D341Med (cell line): ENCODE results near the gene COPE.
"Not testable (repeated sequence)": the region's sequence is repeated elsewhere in the genome, so short reads cannot be mapped to it uniquely, and the experiment has no call there.

ENCODE experiments used
- DNase-seq: peaks from one replicate; pipeline ENCODE4 v3.0.0; 2012; ENCODE audit warnings: low spot score

The COPE gene

DNA sequence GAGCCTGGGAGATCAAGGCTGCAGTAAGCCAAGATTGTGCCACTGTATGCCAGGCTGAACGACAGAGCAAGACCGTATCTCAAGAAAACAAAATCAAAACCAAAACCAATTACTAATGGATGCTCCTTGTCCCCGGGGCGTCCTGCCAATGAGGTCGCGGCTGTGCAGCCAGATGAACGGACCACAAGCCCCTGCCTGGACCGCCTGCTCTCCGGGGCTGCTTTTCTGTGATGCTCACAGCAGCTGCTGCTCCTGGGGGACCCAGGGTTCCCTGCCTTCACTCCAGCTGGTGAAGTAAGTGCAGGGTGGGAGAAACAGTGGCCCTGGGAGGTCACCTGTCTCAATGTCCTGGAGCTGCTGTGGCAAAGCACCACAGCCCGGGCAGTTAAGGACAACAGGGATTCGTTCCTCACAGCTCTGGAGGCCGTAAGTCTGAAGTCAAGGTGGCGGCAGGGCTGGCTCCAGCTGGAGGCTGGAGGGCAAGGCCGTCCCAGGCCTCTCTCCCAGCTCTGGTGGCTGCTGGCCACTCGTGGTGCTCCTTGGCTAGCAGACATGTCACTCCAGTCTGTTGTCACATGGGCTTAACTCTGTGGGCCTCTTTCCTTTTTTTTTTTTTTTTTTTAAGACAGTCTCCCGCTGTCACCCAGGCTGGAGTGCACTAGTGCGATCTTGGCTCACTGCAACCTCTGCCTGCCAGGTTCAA is 10.1 kb downstream of the COPE start:
- DNase-seq: no peak

DNA sequence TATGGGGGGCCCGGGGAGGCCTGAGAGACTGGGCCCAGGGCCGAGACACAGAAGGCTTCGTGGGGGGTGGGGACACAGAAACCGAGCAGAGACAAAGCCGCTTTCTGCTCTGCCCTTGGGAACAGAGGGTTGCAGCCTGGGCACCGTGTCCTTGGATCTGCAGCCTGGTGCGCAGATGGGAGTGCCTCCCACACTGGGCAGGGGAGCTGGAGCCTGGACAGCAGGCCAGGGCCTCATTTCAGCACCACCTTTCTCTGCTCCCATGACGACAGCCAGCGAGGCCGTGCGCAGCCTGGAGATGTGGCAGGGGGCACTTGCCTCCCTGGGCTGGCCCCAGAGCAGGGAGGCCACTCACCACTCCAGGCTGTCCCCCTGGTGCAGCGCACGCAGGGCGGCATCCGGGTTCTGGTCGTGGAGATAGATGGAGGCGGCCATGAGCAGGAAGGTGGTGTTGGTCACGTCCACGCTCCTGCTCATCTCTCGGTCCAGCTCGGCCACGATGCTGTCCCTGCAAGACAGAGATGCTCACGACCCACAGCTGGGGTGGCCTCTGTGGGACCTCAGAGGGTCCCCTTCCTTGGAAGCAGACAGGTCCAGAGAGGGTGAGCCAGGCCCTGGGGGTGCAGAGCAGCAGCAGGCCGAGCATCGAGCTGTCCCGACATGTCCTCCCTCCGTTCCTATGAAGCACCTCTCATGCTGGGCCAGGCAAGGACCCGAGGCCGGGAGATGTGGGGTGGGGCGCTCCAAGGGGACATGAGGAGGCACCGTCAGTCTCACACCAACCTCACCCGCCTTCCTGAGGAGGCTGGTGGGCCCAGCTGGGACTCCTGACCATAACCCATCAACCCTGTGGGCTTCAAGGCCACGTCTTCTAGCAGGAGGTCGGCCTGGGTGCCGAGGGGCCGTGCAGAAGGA is 12.3 kb downstream of the COPE start:
- no peak for DNase-seq

DNA sequence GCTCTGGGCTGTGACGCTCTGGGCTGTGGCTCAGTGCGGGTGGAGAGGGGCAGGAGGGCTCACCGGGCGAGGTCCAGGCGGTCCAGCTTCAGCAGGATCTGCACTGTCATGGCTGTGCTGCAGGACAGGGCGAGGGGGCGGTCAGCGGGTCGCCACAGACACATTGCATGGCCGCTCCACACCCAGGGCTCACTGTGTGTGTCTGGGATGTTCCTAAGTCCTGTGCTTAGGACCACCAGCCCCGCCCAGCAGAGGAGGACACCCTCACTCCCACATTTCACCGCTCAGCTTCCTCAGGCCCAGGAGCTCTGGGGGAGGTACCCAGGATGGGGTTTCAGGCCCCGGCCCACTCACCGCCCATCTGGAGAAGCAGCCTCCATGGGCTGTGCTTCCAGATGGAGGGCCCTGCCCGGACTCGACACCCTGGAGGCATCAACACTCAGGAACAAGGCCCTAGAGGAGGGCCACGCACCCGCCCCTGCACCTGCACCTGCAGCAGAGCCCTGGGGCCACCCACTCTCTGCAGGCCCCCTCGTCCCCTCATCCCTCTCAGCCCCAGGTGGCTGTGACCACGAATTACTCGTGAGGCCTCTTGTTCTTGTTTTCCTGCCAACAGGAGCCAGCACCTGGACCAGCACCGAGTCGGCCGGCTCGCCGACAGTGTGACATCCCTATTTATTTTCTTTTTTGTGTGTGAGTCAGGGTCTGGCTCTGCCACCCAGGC is 13.5 kb downstream of the COPE start:
- DNase-seq: no peak

DNA sequence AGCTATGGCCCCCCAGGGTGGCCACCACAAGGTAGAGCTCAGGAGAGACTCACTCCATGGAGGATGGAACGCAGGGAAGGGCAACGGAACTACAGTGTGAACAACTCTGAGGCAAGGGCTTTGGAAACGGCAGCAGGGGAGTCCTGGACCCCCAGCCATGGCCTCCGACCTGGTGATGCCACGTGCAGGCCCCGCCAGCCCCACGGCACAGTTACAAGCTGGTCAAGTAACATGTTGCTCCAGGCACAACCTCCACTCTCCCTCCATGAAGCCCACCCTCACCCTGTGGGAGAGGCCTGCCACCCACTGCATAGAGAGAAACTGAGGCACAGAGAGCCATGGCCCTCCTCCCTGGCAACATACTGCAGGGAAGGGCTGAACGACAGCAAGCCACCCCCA is 14.1 kb downstream of the COPE start:
- DNase-seq: no peak

DNA sequence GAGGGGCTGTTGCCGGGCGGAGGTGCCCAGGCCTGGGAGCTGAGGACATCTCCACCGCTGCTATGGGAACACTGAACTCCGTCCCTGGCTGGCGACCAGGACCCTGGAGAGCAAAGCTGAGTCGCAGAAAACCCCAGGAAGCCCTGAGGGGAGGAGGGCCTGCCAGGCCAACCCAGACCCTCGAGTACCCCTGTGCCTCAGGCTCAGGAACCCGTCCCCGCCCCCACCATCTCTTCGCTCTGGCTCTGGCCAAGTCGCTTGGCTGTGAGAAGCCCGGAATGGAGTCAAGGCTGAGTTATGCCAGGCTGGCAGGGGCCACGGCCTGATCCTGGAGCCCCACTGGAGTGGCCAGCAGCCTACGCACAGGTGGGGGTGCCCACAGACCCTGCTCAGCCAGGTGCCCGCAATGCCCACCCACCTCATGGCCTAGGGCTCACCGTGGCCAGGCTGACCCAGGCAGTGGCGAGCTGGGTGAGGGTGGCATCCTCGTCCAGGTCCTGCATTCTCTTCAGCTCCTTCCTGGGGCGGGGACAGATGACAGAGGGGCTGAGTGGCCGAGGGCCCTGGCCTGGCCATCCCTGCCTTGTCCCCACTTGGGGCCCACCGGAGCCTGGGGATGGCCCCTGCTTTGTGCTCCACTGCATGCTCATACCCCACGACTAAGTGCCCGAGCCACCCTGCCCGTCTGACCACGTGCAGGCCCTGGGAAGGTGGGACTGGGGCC is 14.7 kb downstream of the COPE start:
- no peak for DNase-seq

DNA sequence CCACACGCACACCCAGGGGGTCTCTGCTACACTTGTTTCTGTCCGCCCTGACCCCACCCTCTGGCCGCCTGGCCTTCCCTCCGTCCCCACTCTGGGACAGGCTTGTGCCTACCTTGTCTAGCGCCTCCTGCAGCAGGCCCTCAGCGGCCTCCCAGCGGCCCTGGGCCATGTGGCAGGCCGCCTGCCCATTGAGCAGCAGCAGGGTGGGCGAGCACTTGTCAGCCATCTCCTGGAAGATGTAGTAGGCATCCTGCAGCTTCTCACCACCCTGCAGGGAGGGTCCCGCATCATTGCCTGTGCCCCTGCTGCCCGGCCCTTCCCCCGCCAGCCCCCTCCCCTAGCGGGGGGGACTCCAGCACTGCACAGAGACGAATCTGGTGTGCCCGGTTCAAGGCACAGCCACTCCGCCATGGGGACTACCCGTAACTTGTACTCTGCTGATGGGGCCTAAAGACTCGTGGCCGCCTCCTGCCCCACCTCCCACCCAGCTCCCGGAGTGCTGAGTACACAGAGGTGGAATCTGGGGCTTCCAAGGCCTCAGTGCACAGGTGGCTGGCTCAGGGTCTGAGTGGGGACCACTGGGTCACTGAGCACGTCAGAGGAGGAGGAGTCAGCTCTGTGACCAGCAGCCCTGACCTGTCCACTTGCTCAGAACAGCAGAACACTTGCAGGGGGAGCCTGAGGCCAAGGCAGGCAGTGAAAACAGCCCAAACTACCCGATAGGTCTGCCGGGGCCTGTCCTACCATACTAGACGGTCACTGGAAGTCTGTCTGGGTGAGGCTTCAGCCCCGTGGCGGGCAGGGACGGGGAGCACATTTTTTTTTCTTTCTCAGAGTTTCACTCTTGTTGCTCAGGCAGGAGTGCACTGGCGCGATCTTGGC is 15.8 kb downstream of the COPE start:
- DNase-seq: no peak

DNA sequence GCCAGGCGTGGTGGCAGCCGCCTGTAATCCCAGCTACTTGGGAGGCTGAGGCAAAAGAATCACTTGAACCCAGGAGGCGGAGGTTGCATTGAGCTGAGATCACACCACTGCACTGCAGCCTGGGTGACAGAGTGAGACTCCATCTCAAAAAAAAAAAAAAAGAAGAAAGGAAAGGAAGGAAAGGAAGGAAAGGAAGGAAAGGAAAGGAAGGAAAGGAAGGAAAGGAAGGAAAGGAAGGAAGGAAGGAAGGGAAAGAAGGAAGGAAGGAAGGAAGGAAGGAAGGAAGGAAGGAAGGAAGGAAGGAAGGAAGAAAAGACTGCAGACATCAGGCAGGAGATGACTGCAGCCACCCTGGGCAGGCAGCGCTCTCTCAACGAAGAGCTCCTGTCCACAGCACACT is 16.7 kb downstream of the COPE start:
- not testable (repeated sequence) for DNase-seq

DNA sequence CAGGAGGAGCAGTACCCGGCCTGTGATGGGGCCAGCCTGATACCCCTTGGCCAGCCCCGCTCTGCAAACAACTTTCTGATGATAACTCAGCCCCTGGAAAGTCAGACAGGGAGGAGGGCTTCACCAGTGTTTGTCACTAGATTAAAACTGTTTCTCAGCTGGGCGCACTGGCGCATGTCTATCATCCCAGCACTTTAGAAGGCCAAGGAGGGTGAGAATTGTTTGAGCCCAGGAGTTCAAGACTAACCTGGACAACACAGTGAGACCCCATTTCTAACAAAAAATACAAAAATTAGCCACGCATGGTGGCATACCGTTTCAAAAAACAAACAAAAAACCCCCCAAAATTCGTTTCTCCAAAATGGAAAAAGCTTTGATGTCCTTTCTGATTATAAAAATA is 17.7 kb downstream of the COPE start:
- no peak for DNase-seq

DNA sequence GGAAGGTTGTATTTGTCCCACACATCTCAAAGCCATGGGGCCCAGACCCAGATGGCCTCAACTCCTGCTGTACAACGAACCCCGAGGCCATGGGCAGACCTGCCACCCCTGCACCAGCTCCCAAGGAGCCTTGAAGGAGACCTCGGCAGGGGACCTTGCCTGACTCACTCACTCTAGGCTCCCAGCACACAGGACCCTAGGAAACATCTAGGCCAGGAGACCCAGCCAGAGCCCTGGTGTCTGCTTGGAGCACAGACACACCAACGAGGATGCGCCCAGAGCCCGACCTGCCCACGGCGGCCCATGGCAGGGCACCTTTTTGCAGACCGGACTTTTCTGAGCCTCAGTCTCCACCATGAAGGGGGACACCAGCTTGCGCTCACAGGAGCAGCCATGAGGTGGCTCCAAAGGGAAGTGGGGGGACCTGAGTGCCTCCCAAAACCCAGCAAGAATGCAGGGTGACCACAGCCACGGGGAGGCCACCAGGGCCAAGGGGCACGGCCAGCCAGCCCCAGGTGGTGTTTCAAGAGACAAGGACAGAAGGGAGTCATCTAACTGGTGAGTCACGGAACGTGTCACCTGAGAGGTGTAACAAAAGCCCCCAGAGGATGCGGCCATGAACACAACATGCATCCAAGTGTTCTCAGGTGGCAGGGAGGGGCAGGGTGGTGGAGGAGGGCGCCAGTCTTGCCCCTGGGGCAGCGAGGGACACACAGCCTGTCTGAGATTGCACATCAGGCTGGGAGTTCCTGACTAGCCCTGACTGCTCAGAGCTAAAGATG is 18.3 kb downstream of the COPE start:
- DNase-seq: no peak

DNA sequence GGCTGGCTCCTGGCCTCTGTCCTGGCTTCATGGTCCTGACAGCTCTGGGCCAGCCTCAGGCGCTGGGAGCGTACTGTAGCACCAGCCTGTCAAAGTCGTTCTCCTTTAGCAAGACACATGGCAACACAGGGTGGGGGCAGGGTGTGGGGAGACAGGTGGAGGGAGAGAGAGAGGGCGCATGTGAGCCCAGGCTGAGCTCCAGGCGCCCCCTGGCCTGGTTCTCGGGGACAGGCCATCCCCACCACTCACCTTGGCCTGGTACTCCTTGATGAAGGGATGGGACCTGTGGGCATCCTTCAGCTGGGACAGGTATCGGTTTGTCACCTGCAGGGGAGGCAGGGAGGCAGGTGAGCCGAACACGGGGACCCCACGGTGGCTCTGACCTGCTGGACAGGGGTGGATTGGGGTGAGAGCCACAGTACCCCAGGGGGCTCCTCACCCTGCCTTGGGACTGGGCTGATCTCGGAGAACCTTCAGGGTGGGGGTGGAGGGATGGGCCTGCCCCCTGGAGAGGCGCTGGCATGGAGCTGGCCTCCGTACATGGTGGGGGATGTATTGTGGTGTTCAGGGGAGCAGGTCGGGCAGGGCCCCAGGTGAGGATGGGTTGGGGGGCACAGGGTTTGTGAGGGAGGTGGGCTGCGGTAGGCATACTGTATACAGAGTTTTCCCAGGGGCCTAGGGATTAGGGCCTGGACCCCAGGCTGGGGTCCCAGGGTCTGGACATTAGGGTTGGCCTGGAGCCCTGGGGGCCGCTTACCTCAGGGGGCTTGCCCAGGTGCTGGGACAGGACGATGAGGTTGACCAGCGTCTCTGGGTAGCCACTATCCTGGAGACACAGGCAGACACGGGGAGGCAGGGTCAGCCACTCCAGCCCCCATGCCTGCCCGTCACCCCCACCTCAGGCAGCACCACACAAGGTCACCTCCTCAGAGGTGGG is 19.3 kb downstream of the COPE start:
- DNase-seq: no peak

DNA sequence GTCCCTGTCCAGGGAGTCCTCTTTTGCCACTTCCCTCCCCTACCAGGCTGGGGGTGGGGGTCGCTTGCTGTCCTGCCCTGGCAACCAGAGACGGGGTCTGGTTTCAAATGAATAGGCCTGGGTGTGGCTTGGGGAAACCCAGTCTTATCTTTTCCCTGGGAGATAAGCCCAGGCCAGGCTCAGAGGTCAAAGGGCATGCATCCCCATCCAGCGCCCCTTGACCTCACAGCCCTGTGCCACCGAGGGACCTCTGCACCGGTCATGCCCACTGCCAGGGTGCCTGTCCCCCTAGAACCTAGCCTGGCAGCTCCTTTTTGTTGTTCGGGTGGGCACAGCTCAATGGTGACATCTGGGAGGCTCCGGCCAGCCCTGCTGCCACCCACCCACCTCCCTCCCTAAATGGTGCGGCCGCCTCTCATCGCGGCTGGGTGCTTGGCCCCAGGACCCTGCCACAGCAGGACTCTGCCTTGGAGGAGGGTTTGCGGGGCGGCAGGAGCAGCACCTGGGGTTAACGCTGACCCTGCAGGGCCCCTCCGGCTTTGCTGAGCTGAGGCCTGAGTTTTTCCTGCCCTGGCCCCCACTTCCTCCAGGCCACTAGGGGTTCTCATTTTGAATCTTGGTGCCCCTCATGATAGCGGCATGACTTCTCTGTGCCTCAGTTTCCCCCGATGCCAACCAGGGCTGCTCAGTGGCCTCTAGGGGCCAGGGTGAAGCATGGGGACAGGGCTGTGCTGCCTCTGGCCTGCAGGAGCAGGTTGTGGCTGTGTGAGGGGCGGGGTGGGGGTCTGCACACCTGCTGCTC is 20.4 kb downstream of the COPE start:
- DNase-seq: no peak

DNA sequence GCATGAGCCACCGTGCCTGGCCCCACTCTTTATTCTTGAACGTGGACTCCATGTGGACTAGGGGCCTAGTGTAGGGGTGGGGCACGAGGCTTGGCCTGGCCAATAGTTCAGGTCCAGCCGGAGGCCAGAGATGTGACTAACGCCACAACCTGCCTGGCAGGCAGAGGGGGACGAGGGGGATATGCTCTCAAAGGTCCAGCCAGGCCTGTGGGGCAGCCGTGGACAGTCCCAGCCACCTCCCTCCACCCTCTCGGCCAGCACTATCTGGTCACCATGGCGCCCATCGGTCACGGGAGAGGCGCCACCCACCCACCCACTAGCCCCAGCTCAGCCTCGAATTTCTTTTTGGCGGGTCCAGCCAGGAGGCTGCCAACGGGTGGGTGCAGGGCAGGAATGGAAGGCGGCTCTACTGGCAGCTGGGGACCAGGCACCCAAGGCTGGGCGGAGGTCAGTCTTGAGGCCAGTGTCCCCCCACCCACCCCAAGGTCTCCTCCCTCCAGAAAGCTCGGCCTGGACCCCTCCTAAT is 21.0 kb downstream of the COPE start:
- DNase-seq: no peak

DNA sequence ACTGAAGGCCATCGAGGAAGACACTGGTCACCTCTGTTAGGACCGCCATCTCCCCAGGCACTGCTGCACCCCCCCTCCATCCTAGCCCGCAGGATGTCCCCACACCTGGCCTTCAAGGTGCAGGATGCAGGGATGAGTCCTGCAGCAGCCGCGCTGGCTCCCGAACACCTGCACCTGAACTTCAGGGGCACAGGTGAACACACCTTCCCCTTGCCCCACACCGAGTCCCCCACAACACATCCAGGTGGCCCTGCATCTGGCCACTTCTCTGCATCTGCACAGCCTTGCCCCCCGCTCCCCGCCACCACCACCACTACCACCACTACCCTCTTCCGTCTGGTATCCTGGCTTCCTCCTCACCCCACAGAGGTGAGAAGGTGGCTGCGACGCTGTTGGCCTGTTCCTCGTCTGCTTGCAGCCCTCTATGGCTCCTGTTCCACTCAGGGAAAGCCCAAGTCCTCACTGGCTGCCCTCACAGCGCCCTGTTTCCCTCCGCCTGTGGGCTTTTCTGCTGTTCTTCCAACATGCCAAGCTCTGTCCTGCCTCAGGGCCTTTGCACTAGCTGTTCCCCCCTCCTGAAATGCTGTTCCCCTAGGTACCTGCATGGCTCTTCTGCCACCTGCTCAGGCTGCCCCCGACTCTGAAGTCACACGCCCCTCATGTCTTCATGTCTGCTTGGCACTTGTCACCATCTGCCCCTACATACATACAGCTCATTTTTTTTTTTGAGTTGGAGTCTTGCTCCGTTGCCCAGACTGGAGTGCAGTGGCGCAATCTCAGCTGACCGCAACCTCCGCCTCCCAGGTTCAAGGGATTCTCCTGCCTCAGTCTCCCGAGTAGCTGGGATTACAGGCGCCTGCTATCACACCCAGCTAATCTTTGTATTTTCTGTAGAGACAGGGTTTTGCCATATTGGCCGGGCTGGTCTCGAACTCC is 21.8 kb downstream of the COPE start:
- DNase-seq: no peak

DNA sequence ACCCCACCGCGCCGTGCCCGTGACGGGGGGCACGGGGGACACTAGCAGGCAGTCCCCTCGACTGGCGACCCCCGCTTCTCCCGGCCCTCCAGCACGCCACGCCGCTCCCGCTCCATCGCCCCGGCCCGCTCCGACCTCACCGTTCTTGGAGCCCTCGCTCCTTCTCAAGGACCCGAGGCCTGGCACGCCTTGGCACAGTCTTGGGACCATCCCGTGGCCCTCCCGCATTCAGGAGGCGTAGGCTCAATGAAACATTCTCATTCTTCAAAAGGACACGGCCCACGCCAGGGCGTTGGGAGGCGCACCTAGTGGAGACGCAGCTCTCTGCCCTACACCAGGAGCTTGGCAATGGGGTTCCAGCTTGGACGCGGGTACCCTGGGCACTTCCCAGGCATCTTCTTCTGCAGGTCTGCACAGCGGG is 22.8 kb downstream of the COPE start:
- DNase-seq: peak; percentile 69

DNA sequence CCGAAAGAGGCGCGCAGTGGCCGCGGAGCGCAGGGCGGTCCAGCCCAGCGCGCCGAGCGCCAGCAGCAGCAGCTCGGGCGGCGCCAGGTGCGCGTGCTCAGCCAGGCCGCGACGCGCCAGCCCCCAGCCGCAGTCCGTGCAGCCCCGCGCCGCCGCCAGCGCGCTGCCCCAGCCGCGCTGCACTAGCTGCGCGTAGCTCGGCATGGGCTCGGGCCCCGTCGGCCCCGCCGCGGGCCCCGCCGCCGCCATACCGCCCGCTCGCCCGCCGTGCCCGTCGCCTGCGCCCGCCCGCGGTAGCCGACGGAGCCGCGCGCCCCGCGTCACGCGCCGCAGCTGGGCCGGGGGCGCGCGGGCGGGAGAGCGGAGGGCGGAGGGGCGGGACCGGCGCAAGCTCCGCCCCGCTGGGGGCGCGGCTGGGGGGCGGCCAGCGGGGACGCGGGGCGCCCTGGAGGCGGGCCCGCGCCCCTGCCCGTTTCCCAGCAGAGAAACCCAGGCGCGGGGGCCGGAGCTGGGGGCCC is 23.3 kb downstream of the COPE start, which contains the start of gene CERS1:
Gene CERS1, minus strand, starts transcription at position 335 of the 518 bp plus-strand sequence. Its CDS starts 86 bp downstream, at position 249.
- DNase-seq: peak; percentile 96

DNA sequence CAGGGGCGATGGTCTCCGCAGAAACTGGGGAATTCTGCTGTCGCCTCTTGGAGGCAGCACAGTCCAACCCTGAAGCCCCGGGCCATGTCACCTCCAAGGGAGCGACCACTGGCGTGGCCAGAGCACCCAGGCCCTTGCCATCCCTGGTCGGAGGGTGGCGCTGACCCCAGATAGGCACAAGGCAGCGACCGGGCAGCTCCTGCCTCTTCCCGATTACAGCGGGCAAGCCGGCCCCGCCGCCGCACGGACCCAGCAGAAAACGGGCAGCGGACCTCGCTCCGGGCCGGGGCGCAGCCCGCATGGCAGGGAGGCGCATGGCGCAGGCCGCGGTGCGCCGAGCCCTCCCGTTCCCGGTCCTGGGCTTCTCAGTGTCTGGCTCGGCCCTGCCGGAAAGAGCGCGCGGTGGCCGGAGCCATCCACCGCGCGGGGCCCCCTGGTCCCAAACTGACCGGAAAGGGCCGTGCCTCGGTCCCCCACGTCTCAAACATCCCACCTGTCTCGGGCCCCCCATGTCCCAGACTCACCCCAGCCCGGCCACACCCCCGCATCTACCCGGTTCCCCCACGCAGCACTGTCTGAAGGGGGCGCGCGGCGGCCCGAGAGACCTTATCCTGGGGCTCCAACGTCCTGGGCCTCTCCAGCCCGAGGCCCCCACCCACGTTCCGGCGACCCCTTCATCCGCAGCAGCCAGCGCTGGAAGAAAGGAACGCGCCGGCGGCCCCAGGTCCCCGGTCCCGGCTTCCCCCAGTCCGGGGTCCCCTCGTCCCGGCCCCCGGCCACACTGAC is 24.0 kb downstream of the COPE start:
- DNase-seq: peak; percentile 80
